Lung (tissue), 12 donors: ENCODE results near the gene TM4SF5. TPM values are rescaled to one million over a fixed set of nuclear protein-coding genes. Genes with fewer than 3 reads are reported as not detected.
A peak's percentile ranks its signal among the peaks of the same experiment; 100 is the strongest.

Experiments
- ATAC-seq: fragments of 200-7000 bp; cut with Tn5 transposase; one replicate; pipeline ENCODE4 v1.9.1; 2020; ENCODE audit warnings: moderate number of reproducible peaks; ENCODE audit not compliant: insufficient read depth, low FRiP score
- DNase-seq, 3 donors: peaks; one replicate each; pipeline ENCODE4 v3.0.0-alpha.2; 2013 to 2017
- H3K27ac ChIP-seq, 2 donors: one replicate each; pipeline ENCODE4 v1.5.1; 2013; ENCODE audit warnings: mild to moderate bottlenecking in 2 of 2, moderate library complexity in 2 of 2, control low read depth in 1 of 2, inconsistent platforms in 1 of 2, low read depth in 1 of 2, low read length in 1 of 2
- H3K27me3 ChIP-seq, 3 donors: one replicate each; pipeline ENCODE4 v1.5.1; 2013; ENCODE audit warnings: low read length in 2 of 3; ENCODE audit not compliant: control insufficient read depth in 3 of 3, insufficient read depth in 3 of 3
- H3K36me3 ChIP-seq, 4 donors: one replicate each; pipeline ENCODE4 v1.5.1; 2013; ENCODE audit warnings: low read length in 4 of 4, mild to moderate bottlenecking in 1 of 4, moderate library complexity in 1 of 4; ENCODE audit not compliant: control insufficient read depth in 4 of 4, insufficient read depth in 4 of 4
- H3K4me1 ChIP-seq, 5 donors: one replicate each; pipeline ENCODE4 v1.5.1; 2013; ENCODE audit warnings: low read length in 5 of 5, mild to moderate bottlenecking in 2 of 5, moderate library complexity in 1 of 5; ENCODE audit not compliant: control insufficient read depth in 5 of 5, insufficient read depth in 5 of 5
- H3K4me3 ChIP-seq: one replicate; pipeline ENCODE4 v1.5.1; 2013; ENCODE audit warnings: mild to moderate bottlenecking, control low read depth, moderate library complexity
- H3K9ac ChIP-seq, 2 donors: one replicate each; pipeline ENCODE4 v1.5.1; 2013; ENCODE audit warnings: low read length in 2 of 2, control low read depth in 1 of 2; ENCODE audit not compliant: insufficient read depth in 1 of 2
- H3K9me3 ChIP-seq, 4 donors: one replicate each; pipeline ENCODE4 v1.5.1; 2013; ENCODE audit warnings: low read length in 3 of 4, mild to moderate bottlenecking in 1 of 4, moderate library complexity in 1 of 4; ENCODE audit not compliant: control insufficient read depth in 4 of 4, insufficient read depth in 3 of 4
- CTCF ChIP-seq: IDR thresholded peaks from 2 replicates; pipeline ENCODE4 v1.5.1; 2012; ENCODE audit warnings: mild to moderate bottlenecking; ENCODE audit errors: control extremely low read depth, extremely low read depth
- WGBS, 2 donors: extraction: QIAGEN DNeasy Blood & Tissue Kit; methylation state at CpG; one replicate each; pipeline ENCODE4 v1.1.7; 2013; 5-methylcytosine and 5-hydroxymethylcytosine counted together
- polyA plus RNA-seq, 2 donors: library from polyadenylated mRNA; stranded (reverse); fragments of 200-250 nt; gene quantifications; one replicate each; pipeline ENCODE4 v1.2.1, GENCODE V29; 2013
- total RNA-seq, 2 donors: library from RNA; depleted of rRNA in 1 of 2; stranded (reverse); fragments of >200 nt in 1 of 2; gene quantifications; one replicate each; pipeline ENCODE4 v1.2.1, GENCODE V29; 2014 to 2021
- donor health status: control.
- donor health status: control.
- donor health status: Bipolar disorder and iron deficiency.
- donor health status: healthy.
- donor health status: DM: yes; HTN: yes; CAD: no.

Gene TM4SF5
- total and polyA plus RNA-seq, 4 donors: not detected

- TF ChIP-seq CTCF: no peak
- Histone ChIP-seq H3K4me1 (peaks cover 0 to 18% (median 8%) of the 10 kb centered on the region in 5 donors), H3K36me3 (peaks cover 0 to 17% (median 9%) of the 10 kb centered on the region in 4 donors), H3K4me3 (peak within 1 kb of the TSS; percentile 75), H3K9me3 (no peaks in the 10 kb centered on the region), H3K9ac (no peak within 1 kb of the TSS), H3K27ac (peak within 1 kb of the TSS; percentile 24 to 77), H3K27me3 (no peaks in the 10 kb centered on the region)
- WGBS, 2 donors: 0 to 1% methylated on average over 67 to 106 of the region's 106 CpGs
- ATAC-seq: peak; percentile 100
- peak; percentile 88 to 92 (median 88) for DNase-seq
Measured at GRCh38 chr17:4806777-4807604, 35.3 kb downstream of the TM4SF5 start, which contains the start of gene PLD2. Gene PLD2 (plus strand): TSS chr17:4807152. CDS start chr17:4807773, 621 bp downstream.

- H3K9me3 ChIP-seq: no peaks in the 10 kb centered on the region
- DNase-seq (peak in 1 of 3 donors; percentile 29), ATAC-seq (no peak)
- no peak overlapping the region for H3K27ac ChIP-seq
- H3K9ac ChIP-seq: no peak overlapping the region
- H3K27me3 ChIP-seq: no peaks in the 10 kb centered on the region
- H3K4me3 ChIP-seq: peak overlapping the region; percentile 69
- peaks cover 0 to 18% (median 8%) of the 10 kb centered on the region in 5 donors for H3K4me1 ChIP-seq
- TF ChIP-seq CTCF: no peak
- WGBS, 2 donors: 35 to 39% methylated on average over 30 to 32 of the region's 32 CpGs
- peaks cover 0 to 17% (median 9%) of the 10 kb centered on the region in 4 donors for H3K36me3 ChIP-seq
Measured at GRCh38 chr17:4807605-4808377, 36.1 kb downstream of the TM4SF5 start.

- Histone ChIP-seq H3K27ac (no peak overlapping the region), H3K9me3 (no peaks in the 10 kb centered on the region), H3K27me3 (no peaks in the 10 kb centered on the region), H3K36me3 (peaks cover 0 to 17% (median 9%) of the 10 kb centered on the region in 4 donors), H3K4me1 (peaks cover 0 to 18% (median 8%) of the 10 kb centered on the region in 5 donors), H3K9ac (no peak overlapping the region), H3K4me3 (no peak overlapping the region)
- 44 to 65% methylated on average over 6 of the region's 6 CpGs for WGBS, 2 donors
- peak; percentile 35 to 46 (median 42) for DNase-seq
- TF ChIP-seq CTCF: no peak
- no peak for ATAC-seq
Measured at GRCh38 chr17:4808378-4808767, 36.7 kb downstream of the TM4SF5 start.
